Transverse colon (tissue), 3 donors: ENCODE results near the gene FAM187B.

Source experiments
- POLR2A ChIP-seq: fragments of 450-650 bp; IDR thresholded peaks from one replicate; pipeline ENCODE4 v1.6.1; 2016; ENCODE audit warnings: antibody characterized with exemption, mild to moderate bottlenecking, moderate library complexity
- TF ChIP-seq, protein P1 (sequence below), 5 experiments: fragments of 200-600 bp in 3 of 5; fragments of 450-650 bp in 2 of 5; sonication (generic) in 3 of 5; IDR thresholded peaks; 1 replicate in 2 of 5; 2 replicates in 3 of 5; pipeline ENCODE4 v1.5.1; 2016 to 2017; ENCODE audit warnings: antibody characterized with exemption in 5 of 5, inconsistent platforms in 3 of 5, mild to moderate bottlenecking in 2 of 5, moderate library complexity in 1 of 5

DNA sequence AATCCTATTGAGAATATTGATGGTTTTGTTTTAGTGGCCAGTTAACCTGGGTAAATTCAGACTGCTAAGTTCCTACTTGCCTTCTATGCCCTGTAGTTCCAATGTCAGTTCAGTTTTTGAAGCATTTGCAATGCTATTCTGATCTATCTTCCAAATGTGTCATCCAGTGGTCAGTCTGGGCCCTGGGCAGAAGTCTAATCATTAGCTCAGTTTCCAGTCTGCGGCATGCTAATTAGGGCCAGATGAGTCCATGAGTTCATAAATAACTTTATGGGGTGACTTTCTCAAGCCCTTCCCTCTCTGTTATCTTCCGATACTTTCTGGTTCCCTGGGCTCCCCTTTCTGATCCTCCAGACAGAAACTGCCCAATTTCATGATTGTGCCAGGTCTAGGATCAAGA is 32.7 kb downstream of the FAM187B start:
- no peak for TF ChIP-seq POLR2A
- TF ChIP-seq, protein P1, sequence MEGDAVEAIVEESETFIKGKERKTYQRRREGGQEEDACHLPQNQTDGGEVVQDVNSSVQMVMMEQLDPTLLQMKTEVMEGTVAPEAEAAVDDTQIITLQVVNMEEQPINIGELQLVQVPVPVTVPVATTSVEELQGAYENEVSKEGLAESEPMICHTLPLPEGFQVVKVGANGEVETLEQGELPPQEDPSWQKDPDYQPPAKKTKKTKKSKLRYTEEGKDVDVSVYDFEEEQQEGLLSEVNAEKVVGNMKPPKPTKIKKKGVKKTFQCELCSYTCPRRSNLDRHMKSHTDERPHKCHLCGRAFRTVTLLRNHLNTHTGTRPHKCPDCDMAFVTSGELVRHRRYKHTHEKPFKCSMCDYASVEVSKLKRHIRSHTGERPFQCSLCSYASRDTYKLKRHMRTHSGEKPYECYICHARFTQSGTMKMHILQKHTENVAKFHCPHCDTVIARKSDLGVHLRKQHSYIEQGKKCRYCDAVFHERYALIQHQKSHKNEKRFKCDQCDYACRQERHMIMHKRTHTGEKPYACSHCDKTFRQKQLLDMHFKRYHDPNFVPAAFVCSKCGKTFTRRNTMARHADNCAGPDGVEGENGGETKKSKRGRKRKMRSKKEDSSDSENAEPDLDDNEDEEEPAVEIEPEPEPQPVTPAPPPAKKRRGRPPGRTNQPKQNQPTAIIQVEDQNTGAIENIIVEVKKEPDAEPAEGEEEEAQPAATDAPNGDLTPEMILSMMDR (IDR thresholded peaks at IDR 0.05) = no peak
